ENCODE data around the gene CIAO3. TPM values are rescaled to one million over a fixed set of nuclear protein-coding genes. Genes with fewer than 3 reads are reported as not detected.

CIAO3 gene
- total RNA-seq, 2 donors from 2014 or later, result 41.4 to 43.3 TPM

DNA sequence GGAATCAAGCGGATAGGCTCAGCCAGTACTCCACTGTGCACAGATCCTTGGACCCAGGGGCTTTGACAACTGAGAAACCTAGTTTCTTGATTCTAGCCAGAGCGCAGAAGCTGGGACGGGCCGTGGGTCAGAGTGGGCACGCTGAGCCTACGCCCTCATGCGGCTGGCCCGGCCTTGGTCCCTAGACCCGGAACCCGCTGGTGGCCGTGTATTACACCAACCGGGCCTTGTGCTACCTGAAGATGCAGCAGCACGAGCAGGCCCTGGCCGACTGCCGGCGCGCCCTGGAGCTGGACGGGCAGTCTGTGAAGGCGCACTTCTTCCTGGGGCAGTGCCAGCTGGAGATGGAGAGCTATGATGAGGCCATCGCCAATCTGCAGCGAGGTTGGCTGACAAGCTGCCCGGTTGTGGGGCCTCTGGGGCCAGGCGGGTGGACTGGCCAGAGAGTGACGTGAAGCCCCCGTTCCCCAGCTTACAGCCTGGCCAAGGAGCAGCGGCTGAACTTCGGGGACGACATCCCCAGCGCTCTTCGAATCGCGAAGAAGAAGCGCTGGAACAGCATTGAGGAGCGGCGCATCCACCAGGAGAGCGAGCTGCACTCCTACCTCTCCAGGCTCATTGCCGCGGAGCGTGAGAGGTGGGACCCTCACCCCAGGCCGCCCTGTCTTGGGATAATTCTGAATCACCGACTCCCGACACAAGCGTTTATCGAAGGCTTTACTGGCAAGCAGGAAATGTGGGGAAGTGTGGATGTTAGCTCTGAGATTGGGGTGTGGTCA lies 59.6 kb downstream of the CIAO3 start:
- peak; percentile 73 for DNase-seq
- H3K9me3 ChIP-seq (ENCODE audit: control insufficient read depth, low read length), result no peaks in the 10 kb centered on the region
- 64 to 76% methylated on average over 35 to 44 of the region's 44 CpGs for WGBS, 2 experiments (ENCODE audit: insufficient coverage in 1 of 2, insufficient read length in 1 of 2)
- H3K36me3 ChIP-seq (ENCODE audit: control insufficient read depth, insufficient read depth, low read length), result peaks cover 30% of the 10 kb centered on the region
- TF ChIP-seq CTCF (conservative IDR thresholded peaks at IDR 0.05), result peak; percentile 21
- Mint-ChIP-seq H3K9me3 (no peaks in the 10 kb centered on the region), H3K36me3 (ENCODE audit: low read depth) (peaks cover 28% of the 10 kb centered on the region), H3K27ac (peak overlapping the region; percentile 48), H3K27me3 (ENCODE audit: insufficient read depth) (no peaks in the 10 kb centered on the region), H3K4me3 (peak overlapping the region; percentile 73), H3K4me1 (peaks cover 17% of the 10 kb centered on the region)
- peak overlapping the region; percentile 91 for H3K4me3 ChIP-seq (ENCODE audit: low read length)
- H3K27ac ChIP-seq (ENCODE audit: low read depth, low read length), result peak overlapping the region; percentile 17
- peaks cover 18% of the 10 kb centered on the region for H3K4me1 ChIP-seq (ENCODE audit: control insufficient read depth, insufficient read depth, low read length)
- no peaks in the 10 kb centered on the region for H3K27me3 ChIP-seq (ENCODE audit: control insufficient read depth, insufficient read depth, low read length, poor library complexity, severe bottlenecking)
- peak overlapping the region; percentile 76 for H3K9ac ChIP-seq (ENCODE audit: extremely low read depth, low read length, poor library complexity, severe bottlenecking)

DNA sequence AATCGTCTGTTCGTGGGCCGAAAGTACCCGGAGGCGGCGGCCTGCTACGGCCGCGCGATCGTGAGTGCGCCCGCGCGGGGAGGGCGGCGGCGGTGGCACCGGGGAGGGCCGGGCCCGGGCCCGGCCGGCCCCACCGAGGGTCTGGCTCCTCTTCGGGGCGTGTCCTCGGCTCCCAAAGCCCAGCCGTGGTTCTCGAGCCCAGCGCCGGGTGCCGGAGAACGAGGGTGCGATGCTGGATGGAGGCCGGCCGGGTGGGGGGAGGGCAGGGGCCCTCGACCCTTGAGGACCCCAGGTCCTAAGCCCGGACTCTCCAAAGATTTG lies 60.2 kb downstream of the CIAO3 start:
- H3K27ac ChIP-seq (ENCODE audit: low read depth, low read length), result peak overlapping the region; percentile 17
- Mint-ChIP-seq H3K36me3 (ENCODE audit: low read depth) (peaks cover 22% of the 10 kb centered on the region), H3K4me1 (peaks cover 17% of the 10 kb centered on the region), H3K9me3 (no peaks in the 10 kb centered on the region), H3K27ac (peak overlapping the region; percentile 48), H3K27me3 (ENCODE audit: insufficient read depth) (no peaks in the 10 kb centered on the region), H3K4me3 (peak overlapping the region; percentile 73)
- H3K36me3 ChIP-seq (ENCODE audit: control insufficient read depth, insufficient read depth, low read length), result peaks cover 27% of the 10 kb centered on the region
- H3K4me3 ChIP-seq (ENCODE audit: low read length), result peak overlapping the region; percentile 91
- H3K9ac ChIP-seq (ENCODE audit: extremely low read depth, low read length, poor library complexity, severe bottlenecking), result peak overlapping the region; percentile 76
- H3K4me1 ChIP-seq (ENCODE audit: control insufficient read depth, insufficient read depth, low read length), result peaks cover 18% of the 10 kb centered on the region
- no peak for TF ChIP-seq CTCF (conservative IDR thresholded peaks at IDR 0.05)
- WGBS, 2 experiments (ENCODE audit: insufficient coverage in 1 of 2, insufficient read length in 1 of 2), result 0% methylated on average over 12 to 38 of the region's 38 CpGs
- no peaks in the 10 kb centered on the region for H3K27me3 ChIP-seq (ENCODE audit: control insufficient read depth, insufficient read depth, low read length, poor library complexity, severe bottlenecking)
- DNase-seq, result peak; percentile 63
- H3K9me3 ChIP-seq (ENCODE audit: control insufficient read depth, low read length), result no peaks in the 10 kb centered on the region

- H3K4me3 ChIP-seq (ENCODE audit: low read length), result peak within 1 kb of the TSS; percentile 91
- no peaks in the 10 kb centered on the region for H3K27me3 ChIP-seq (ENCODE audit: control insufficient read depth, insufficient read depth, low read length, poor library complexity, severe bottlenecking)
- peak within 1 kb of the TSS; percentile 76 for H3K9ac ChIP-seq (ENCODE audit: extremely low read depth, low read length, poor library complexity, severe bottlenecking)
- H3K9me3 ChIP-seq (ENCODE audit: control insufficient read depth, low read length), result no peaks in the 10 kb centered on the region
- peaks cover 19% of the 10 kb centered on the region for H3K4me1 Mint-ChIP-seq
- peaks cover 18% of the 10 kb centered on the region for H3K4me1 ChIP-seq (ENCODE audit: control insufficient read depth, insufficient read depth, low read length)
- H3K9me3 Mint-ChIP-seq, result no peaks in the 10 kb centered on the region
- peak within 1 kb of the TSS; percentile 73 for H3K4me3 Mint-ChIP-seq
- H3K36me3 Mint-ChIP-seq (ENCODE audit: low read depth), result peaks cover 19% of the 10 kb centered on the region
- 0 to 1% methylated on average over 24 to 87 of the region's 91 CpGs for WGBS, 2 experiments (ENCODE audit: insufficient coverage in 1 of 2, insufficient read length in 1 of 2)
- no peaks in the 10 kb centered on the region for H3K27me3 Mint-ChIP-seq (ENCODE audit: insufficient read depth)
- peak within 1 kb of the TSS; percentile 91 for H3K27ac Mint-ChIP-seq
- peaks cover 24% of the 10 kb centered on the region for H3K36me3 ChIP-seq (ENCODE audit: control insufficient read depth, insufficient read depth, low read length)
- peak within 1 kb of the TSS; percentile 70 for H3K27ac ChIP-seq (ENCODE audit: low read depth, low read length)
- DNase-seq, result peak; percentile 99
- TF ChIP-seq CTCF (conservative IDR thresholded peaks at IDR 0.05), result no peak
Observed at GRCh38 chr16:679814-680624, 60.8 kb downstream of the CIAO3 start, which contains the start of gene STUB1. TSS of gene STUB1 (plus strand) at chr16:680410. CDS start at chr16:680526, 116 bp downstream.

Small RNA genes lying within 50 kb of the gene (microRNA-seq; reads per million reads assigned to microRNA genes)
- not detected for gene MIR662 (ENCODE audit: borderline microRNAs expressed)

Other genes with a start within 250 kb of the CIAO3 start
- gene CAPN15, start 213.3 kb downstream of the CIAO3 start, total RNA-seq, result 10 to 100 TPM; 55.3 to 76.1 TPM
- under 1 TPM; 0.29 to 0.62 TPM for gene PRR35, start 180.6 kb downstream of the CIAO3 start, total RNA-seq
- gene NHLRC4, start 174.0 kb downstream of the CIAO3 start, total RNA-seq, result 1 to 10 TPM; 1.1 TPM
- 100 to 1,000 TPM; 128 to 129 TPM for gene PIGQ, start 171.0 kb downstream of the CIAO3 start, total RNA-seq
- gene RAB40C, start 150.9 kb downstream of the CIAO3 start, total RNA-seq, result 10 to 100 TPM; 21.3 to 25.9 TPM
- 10 to 100 TPM in 1 of 2 donors, 1 to 10 TPM in 1; 7.7 to 11.6 TPM for gene WFIKKN1, start 110.0 kb downstream of the CIAO3 start, total RNA-seq
- gene METTL26, start 104.7 kb downstream of the CIAO3 start, total RNA-seq, result 10 to 100 TPM; 72.1 to 79.8 TPM
- 10 to 100 TPM; 22.8 to 34.2 TPM for gene MCRIP2, start 99.2 kb downstream of the CIAO3 start, total RNA-seq
- gene WDR90, start 91.6 kb downstream of the CIAO3 start, total RNA-seq, result 100 to 1,000 TPM; 112 to 120 TPM
- gene RHOT2, start 72.9 kb downstream of the CIAO3 start, total RNA-seq, result 100 to 1,000 TPM; 180 to 193 TPM
- 1 to 10 TPM; 3.7 to 5.1 TPM for gene RHBDL1, start 65.3 kb downstream of the CIAO3 start, total RNA-seq
- gene STUB1, start 60.6 kb downstream of the CIAO3 start, total RNA-seq, result 100 to 1,000 TPM; 105 to 124 TPM
- gene JMJD8, start 56.7 kb downstream of the CIAO3 start, total RNA-seq, result 10 to 100 TPM; 48.8 to 55.6 TPM
- 10 to 100 TPM; 20.8 to 21.5 TPM for gene WDR24, start 50.6 kb downstream of the CIAO3 start, total RNA-seq
- gene FBXL16, start 35.2 kb downstream of the CIAO3 start, total RNA-seq, result 1 to 10 TPM in 1 of 2 donors, under 1 TPM in 1; 0.38 to 2.2 TPM
- 10 to 100 TPM; 33.4 to 38.5 TPM for gene METRN, start 25.9 kb downstream of the CIAO3 start, total RNA-seq
- 10 to 100 TPM; 36.9 to 40.6 TPM for gene ANTKMT, start 19.9 kb downstream of the CIAO3 start, total RNA-seq
- 1 to 10 TPM; 6.5 to 8.1 TPM for gene CCDC78, start 14.6 kb downstream of the CIAO3 start, total RNA-seq
- 10 to 100 TPM in 1 of 2 donors, 1 to 10 TPM in 1; 8.9 to 11.4 TPM for gene HAGHL, start 13.9 kb downstream of the CIAO3 start, total RNA-seq
- gene MSLN, start 19.7 kb upstream of the CIAO3 start, total RNA-seq, result under 1 TPM; 0.42 to 0.86 TPM
- gene RPUSD1, start 47.4 kb upstream of the CIAO3 start, total RNA-seq, result 10 to 100 TPM; 24.1 to 34.4 TPM
- gene CHTF18, start 47.6 kb upstream of the CIAO3 start, total RNA-seq, result 100 to 1,000 TPM; 158 to 169 TPM
- not detected for gene GNG13, start 59.7 kb upstream of the CIAO3 start, total RNA-seq
- 10 to 100 TPM; 13.7 to 15.1 TPM for gene LMF1, start 230.0 kb upstream of the CIAO3 start, total RNA-seq
- 1 to 10 TPM in 1 of 2 donors, under 1 TPM in 1; 0.69 to 5.1 TPM for gene SOX8, start 240.8 kb upstream of the CIAO3 start, total RNA-seq